ENCODE measurements around the gene ATXN10.

ATXN10 gene

DNA sequence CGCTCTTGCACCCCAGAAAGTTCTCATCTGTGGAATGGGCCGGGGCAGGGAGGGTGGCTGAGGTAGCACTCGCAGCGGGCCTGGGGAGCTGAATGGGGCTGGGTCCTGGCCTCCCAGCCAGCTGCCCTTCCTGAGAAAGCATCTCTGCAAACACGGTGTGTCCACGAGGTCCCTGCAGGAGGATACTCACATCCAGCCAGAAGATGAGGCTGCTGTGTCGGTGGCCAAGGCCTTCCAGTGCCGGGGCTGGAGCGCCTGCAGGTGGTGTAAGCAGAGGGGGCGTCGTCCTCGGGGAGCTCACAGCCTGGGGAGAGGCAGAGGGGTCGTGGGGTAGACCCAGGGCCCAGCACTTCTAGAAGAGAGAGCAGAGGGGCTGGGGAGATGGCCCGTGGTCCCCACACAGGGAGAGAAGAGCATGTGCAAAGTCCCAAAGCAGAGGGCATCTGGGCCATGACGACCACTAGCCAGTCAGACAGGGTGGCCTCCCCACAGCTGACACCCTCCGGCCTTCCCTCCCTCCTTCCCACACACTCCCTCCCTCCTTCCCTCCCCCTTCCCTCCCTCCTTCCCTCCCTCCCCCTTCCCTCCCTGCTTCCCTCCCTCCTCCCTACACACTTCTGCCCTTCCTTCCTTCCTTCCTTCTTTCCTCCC lies 207.4 kb downstream of the ATXN10 start:
- no peak for DNase-seq (ENCODE audit: low read depth in 2 of 2)

DNA sequence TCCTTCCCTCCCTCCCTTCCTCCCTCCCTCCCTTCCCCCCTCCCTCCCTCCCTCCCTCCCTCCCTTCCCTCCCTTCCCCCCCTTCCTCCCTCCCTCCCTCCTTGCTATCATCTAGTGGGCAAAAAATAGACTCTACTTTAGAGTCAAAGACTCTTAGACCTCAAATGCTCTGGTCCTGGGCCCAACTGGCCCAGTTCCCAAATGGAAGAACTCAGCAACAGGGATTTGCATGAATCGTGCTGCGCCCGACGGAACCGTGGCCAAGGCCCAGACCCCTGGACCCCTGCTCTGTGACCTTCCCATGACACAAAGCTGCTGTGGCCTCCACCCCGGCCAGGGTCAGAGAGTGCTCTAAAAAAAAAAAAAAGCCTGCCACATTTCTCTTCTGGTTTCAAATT lies 207.9 kb downstream of the ATXN10 start:
- no peak for DNase-seq (ENCODE audit: low read depth in 2 of 2)

- DNase-seq (ENCODE audit: low read depth in 2 of 2), result no peak
Observed at GRCh38 chr22:45880091-45880715, 208.6 kb downstream of the ATXN10 start.

DNA sequence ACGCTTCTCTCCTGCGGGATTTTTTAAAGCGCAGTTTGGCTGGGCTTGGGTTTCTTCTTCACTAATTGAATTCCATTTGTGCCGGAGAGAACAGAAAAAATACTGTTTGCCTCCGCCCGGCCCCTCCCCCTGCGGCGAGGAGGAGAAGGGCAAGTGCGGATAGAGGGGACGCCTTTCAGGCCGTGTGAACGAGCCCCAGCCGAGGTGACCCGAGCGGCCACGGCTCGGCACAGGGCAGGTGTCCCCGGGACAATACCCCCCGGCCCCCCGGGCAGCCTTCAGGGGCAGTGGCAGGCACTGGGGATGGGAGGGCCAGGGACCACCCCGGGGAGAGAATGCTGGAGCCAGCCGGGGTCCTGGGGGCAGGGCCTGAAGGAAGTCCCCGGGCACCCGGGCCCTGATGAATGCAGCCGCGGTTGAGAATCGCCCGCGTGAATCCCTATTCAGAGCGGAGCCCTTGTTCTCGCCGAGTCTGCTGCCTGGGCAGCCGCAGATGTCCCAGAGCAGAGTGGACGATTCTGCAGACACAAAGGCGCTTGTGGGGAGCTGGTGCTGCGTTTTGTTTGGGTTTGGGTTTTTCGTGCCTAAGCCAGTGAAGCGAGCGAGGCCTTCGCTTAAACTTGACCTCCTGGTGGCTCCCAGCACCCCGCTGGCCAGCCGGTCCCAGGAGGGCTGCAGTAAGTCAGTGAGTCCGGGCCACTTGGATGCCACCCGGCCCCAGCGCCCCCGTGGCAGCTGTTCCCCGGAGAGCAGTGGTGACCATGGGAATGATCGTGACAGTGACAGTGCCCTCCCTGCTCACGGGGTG lies 209.3 kb downstream of the ATXN10 start:
- no peak for DNase-seq (ENCODE audit: low read depth in 2 of 2)

DNA sequence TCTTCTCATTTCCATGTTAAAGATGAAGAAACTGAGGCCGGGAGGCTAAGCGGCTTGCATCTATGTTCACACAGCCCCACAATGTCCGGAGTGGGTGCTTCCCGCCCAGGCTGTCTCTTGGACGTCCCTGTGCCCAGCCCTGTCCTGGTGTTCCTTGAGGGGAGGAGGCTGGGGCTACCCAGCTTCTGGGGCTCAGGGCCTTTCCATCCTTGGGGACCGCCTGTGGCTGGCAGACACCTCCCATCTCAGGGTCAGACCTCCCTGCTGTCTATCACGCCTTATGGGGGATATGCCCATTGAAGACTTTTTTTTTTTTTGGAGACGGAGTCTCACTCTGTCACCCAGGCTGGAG lies 209.9 kb downstream of the ATXN10 start:
- no peak for DNase-seq (ENCODE audit: low read depth in 2 of 2)

DNA sequence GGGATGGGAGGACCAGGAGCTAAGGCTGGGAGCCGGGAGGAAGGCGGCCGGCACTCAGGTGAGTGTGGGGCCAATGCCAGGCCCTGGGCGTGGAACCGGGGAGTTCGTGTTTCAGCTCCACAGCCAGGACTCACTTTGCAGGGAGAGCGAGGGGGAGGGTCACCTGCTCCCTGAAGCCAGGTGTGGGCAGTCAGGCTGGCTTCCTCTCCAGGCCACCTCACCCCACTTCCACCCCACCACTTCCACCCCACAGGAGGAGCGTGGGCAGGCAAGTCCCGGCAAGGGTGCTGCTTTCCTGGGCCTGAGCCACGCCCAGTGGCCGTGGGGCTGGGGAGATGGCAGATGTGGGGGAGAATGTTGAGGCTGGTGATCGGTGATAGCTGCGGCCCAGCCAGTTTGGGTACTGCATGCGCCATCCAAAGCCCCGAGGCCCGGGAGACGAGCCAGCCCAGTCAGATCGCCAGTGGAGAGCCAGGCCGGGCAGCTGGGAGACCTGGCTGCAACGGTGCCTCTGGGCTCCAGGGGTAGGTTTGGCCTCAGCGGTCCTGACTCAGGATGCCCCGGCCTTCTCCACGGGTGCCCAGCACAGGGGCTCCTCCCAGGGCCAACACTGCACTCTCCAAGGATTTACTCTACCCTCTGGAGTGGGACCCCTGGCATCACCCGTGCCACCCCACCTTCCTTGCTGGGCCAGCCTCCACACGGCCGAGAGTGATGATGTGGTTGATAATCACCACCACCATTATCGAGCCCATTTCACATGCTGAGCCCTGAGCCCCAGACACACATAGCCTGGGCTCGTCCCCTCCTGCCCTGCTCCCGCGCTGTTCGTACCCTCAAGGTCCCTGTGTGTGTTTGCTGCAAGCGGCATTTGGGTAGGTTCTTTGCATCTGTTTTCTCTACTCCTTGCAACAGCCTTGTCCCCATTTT lies 211.5 kb downstream of the ATXN10 start:
- no peak for DNase-seq (ENCODE audit: low read depth in 2 of 2)

DNA sequence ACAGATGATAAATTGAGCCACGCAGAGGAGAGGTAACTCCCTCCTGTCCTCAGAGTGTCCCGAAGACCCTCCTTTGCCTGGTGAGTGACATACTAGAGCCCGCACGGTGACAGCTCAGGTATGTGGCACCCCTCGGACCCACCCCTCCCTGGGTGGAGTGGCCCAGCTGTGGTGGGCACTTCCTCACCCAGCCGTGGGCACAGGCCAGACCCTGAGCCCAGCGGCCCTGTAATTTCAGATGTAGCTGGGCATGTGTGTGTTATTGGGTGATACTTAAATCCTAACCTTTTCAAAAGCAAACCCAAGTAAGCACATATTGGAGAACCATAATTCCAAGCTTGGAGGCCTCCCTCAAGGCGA lies 212.2 kb downstream of the ATXN10 start:
- no peak for DNase-seq (ENCODE audit: low read depth in 2 of 2)

DNA sequence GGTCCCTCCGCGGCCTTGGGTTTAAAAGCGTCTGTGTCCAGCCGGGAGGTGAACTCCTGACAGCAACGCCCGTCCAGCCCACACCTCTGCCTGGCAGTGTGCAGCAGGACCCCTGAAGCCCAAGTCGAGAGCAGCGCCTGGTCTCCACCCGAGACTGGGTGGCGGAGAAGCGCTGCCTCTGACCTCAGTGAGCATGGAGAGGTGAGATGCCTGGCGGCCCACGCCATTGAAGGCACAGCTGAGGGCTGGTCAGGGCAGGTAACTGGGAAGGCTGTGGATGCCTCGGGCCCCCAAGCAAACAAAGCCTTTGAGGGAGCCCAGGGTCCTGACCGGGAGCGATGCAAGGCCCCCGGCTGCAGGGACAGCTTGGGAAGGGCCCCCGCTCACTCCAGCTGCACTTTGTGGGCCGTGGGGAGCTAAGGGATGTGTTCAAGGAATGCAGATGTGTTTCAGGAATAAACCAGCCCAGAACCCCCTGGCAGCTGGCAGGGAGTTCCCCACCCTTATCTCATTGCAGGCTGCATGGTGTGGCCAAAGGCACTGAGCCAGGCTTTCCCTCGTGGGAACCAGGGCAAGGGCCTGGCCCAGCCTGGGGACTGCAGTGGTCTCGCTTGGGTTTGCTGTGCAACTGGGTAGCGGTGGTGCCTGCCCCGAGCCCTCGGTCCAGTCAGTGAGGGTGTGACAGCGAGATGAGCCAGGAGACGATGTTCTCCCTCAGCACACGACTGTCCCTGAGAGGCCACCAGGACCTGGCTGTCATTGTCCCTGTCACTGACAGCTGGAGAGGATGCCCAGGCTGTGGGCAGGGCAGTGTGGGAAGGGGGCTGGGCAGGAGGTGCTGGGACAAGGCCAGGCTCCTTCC lies 212.8 kb downstream of the ATXN10 start:
- DNase-seq (ENCODE audit: low read depth in 2 of 2), result no peak

DNA sequence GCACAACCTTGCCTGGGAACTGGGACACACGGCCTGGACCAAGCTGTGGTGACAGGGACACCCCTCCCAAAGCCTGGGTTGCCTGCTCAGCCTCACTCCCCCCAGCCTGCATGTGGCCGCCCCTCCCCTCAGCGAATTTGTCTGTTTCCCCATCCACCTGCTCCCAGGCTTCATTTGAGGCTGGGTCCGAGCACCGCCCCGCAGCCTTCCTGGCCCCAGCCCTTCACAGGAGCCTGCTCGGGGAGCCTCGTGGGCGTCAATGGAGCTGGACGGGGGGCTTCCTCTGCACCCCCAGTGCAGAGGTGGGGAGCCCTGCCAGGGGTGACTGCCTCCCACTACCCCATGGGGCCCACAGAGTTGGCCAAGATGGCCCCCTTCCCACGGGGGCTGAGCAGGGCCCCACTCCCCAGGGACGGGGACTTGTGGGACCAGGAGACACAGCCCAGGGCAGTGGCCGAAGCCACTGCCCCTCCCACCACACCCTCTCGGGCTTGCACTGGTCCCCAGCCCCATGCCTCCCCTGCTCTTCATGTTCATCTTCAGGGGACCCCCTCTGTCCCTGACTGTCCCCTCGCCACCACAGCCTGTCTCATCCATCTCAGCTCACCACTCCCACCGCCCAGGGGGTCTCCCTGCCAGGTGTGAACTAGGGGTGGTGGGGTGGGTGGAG lies 213.7 kb downstream of the ATXN10 start:
- no peak for DNase-seq (ENCODE audit: low read depth in 2 of 2)

DNA sequence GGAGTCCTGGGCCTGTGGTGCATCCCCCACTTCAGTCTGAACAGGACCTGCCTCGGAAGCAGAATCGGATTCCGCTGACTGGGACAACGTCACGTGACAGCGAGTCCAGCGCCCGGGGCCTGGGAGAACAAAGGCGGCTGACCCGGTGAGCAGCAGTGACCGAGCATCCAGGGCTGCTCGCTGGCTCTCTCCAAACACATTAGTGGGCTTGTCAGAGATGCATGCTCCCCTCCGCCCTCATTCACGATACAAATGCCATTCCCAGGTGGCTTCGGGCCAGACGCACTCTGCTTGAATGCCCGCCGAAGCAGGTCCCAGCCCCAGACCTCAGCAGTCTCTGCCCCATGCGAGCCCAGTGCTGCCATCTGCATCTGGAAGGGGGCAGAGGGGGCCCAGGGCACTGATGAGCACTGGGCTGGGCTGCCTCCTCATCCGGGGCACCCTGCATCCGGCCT lies 214.3 kb downstream of the ATXN10 start:
- no peak for DNase-seq (ENCODE audit: low read depth in 2 of 2)

DNA sequence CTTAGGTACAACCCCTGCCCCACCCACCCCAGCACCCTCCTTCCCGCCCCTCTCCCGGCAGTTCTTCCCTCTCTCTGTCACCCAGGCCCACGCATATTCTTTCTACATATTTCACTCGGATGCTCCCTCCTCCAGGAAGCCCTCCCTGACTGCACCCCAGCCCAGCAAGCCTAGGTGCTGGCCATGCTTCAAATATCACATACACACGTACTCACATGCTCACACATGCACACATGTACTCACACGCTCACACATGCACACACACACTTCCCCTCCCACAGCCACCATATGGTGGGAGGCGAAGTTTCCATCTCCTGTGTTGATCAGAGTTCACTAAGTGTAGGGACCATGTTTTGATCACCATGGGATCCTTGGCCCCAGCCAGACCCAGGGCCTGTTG lies 214.9 kb downstream of the ATXN10 start:
- no peak for DNase-seq (ENCODE audit: low read depth in 2 of 2)

GRCh38 chr22:45887202-45888131 lies 215.8 kb downstream of the ATXN10 start:
- no peak for DNase-seq (ENCODE audit: low read depth in 2 of 2)

GRCh38 chr22:45888221-45889092 lies 216.8 kb downstream of the ATXN10 start:
- DNase-seq (ENCODE audit: low read depth in 2 of 2), result no peak

DNA sequence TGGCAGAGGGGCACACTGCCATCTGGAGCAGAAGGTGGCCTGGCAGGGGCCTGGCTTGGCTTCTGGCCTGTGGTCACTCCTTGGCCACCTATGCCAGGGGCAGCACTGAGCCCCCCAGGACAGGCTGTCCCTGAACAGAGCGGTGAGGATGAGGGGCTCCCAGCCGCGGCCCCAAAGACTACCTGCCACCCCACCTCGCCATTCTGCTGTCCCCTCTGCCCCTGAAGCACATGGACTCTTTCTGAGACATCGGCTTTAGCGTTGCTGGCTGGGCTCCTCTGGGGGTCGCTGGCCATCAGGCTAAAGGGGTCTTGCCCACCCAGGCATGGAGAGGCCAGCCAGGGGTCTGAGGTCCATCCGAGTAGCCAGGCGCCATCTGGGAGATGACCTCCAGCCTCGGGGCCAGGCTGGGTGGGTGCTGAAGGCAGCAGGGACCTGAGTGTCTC lies 217.5 kb downstream of the ATXN10 start:
- DNase-seq (ENCODE audit: low read depth in 2 of 2), result no peak

- DNase-seq (ENCODE audit: low read depth in 2 of 2), result no peak
Observed at GRCh38 chr22:45889539-45890350, 218.1 kb downstream of the ATXN10 start.

DNA sequence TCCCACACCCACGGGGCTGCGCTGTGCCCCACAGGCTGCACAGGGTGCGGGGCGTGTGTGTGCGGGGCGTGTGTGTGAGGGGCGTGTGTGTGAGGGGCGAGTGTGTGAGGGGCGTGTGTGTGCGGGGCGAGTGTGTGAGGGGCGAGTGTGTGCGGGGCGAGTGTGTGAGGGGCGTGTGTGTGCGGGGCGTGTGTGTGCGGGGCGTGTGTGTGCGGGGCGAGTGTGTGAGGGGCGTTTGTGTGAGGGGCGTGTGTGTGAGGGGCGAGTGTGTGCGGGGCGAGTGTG lies 218.7 kb downstream of the ATXN10 start:
- no peak for DNase-seq (ENCODE audit: low read depth in 2 of 2)

GRCh38 chr22:45891021-45891421 lies 219.4 kb downstream of the ATXN10 start:
- no peak for DNase-seq (ENCODE audit: low read depth in 2 of 2)
